IPS-18a (cell line): ENCODE results near the gene TMEM41A.

Experiments
- H3K27ac ChIP-seq: one replicate; pipeline ENCODE4 v1.5.1; 2013; ENCODE audit warnings: low read length
- H3K27me3 ChIP-seq: one replicate; pipeline ENCODE4 v1.6.1; 2013; ENCODE audit warnings: mild to moderate bottlenecking, low read length; ENCODE audit not compliant: control insufficient read depth, insufficient read depth
- H3K36me3 ChIP-seq: one replicate; pipeline ENCODE4 v1.6.1; 2013; ENCODE audit warnings: low read depth, low read length; ENCODE audit not compliant: control insufficient read depth
- H3K4me1 ChIP-seq: one replicate; pipeline ENCODE4 v1.6.1; 2013; ENCODE audit warnings: low read depth, low read length; ENCODE audit not compliant: control insufficient read depth
- H3K4me3 ChIP-seq: one replicate; pipeline ENCODE4 v1.5.1; 2013; ENCODE audit warnings: low read length
- H3K9ac ChIP-seq: one replicate; pipeline ENCODE4 v1.6.1; 2013; ENCODE audit warnings: mild to moderate bottlenecking, low read length, moderate library complexity
- H3K9me3 ChIP-seq: one replicate; pipeline ENCODE4 v1.6.1; 2013; ENCODE audit warnings: low read depth, low read length; ENCODE audit not compliant: control insufficient read depth

Gene TMEM41A

GRCh38 chr3:185498503-185499396 is at the start of gene TMEM41A:
Gene TMEM41A, minus strand, starts transcription at chr3:185499035. Its CDS starts 74 bp downstream, at chr3:185498961.
- peak within 1 kb of the TSS; percentile 85 for H3K9ac ChIP-seq

DNA sequence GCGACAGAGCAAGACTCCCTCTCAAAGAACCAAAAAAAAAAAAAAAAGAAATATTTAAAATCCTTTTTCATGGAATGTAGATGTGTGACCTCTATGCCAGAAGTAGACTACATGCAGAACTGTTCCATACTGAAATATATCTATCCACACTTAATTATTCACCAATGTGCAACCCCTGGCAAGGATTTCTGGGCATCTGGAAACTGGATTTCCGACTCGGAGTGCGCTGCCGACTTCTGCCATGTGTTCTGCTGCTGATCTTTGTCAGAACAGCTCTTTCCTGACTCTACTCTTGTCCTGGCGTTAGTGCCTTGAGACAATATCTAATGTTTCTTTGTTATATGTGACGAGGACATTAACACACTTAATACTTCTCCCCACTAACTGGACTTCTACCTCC is 41.9 kb upstream of the TMEM41A start:
- H3K4me3 ChIP-seq, result no peak overlapping the region
- H3K27me3 ChIP-seq, result no peaks in the 10 kb centered on the region
- H3K9ac ChIP-seq, result no peak overlapping the region

More at GRCh38 chr3:185498503-185499396, at the start of gene TMEM41A:
- no peaks in the 10 kb centered on the region for H3K4me1 ChIP-seq
- peak within 1 kb of the TSS; percentile 93 for H3K4me3 ChIP-seq
- peaks cover 15% of the 10 kb centered on the region for H3K36me3 ChIP-seq
- peak within 1 kb of the TSS; percentile 48 for H3K27ac ChIP-seq
- peaks cover 6% of the 10 kb centered on the region for H3K27me3 ChIP-seq
- H3K9me3 ChIP-seq, result no peaks in the 10 kb centered on the region

GRCh38 chr3:185539934-185540333 is 41.1 kb upstream of the TMEM41A start:
- no peaks in the 10 kb centered on the region for H3K9me3 ChIP-seq

More for the DNA sequence above, 41.9 kb upstream of the TMEM41A start:
- no peaks in the 10 kb centered on the region for H3K9me3 ChIP-seq
- H3K4me1 ChIP-seq, result no peaks in the 10 kb centered on the region
- no peak overlapping the region for H3K27ac ChIP-seq
- no peaks in the 10 kb centered on the region for H3K36me3 ChIP-seq

GRCh38 chr3:185537369-185537970 is 38.6 kb upstream of the TMEM41A start:
- Histone ChIP-seq H3K9ac (no peak overlapping the region), H3K27ac (no peak overlapping the region), H3K36me3 (no peaks in the 10 kb centered on the region), H3K9me3 (no peaks in the 10 kb centered on the region), H3K27me3 (no peaks in the 10 kb centered on the region), H3K4me1 (no peaks in the 10 kb centered on the region), H3K4me3 (no peak overlapping the region)

More at GRCh38 chr3:185539934-185540333, 41.1 kb upstream of the TMEM41A start:
- Histone ChIP-seq H3K4me3 (no peak overlapping the region), H3K4me1 (no peaks in the 10 kb centered on the region), H3K36me3 (no peaks in the 10 kb centered on the region), H3K9ac (no peak overlapping the region), H3K27ac (no peak overlapping the region), H3K27me3 (no peaks in the 10 kb centered on the region)

GRCh38 chr3:185534511-185534910 is 35.7 kb upstream of the TMEM41A start:
- Histone ChIP-seq H3K4me1 (no peaks in the 10 kb centered on the region), H3K4me3 (no peak overlapping the region), H3K27ac (no peak overlapping the region), H3K27me3 (no peaks in the 10 kb centered on the region), H3K9me3 (no peaks in the 10 kb centered on the region), H3K36me3 (no peaks in the 10 kb centered on the region), H3K9ac (no peak overlapping the region)

- no peak overlapping the region for H3K9ac ChIP-seq
- H3K4me1 ChIP-seq, result no peaks in the 10 kb centered on the region
- H3K9me3 ChIP-seq, result no peaks in the 10 kb centered on the region
- H3K36me3 ChIP-seq, result no peaks in the 10 kb centered on the region
- no peaks in the 10 kb centered on the region for H3K27me3 ChIP-seq
- H3K27ac ChIP-seq, result no peak overlapping the region
- no peak overlapping the region for H3K4me3 ChIP-seq
Measured at GRCh38 chr3:185532901-185533300, 34.1 kb upstream of the TMEM41A start.

DNA sequence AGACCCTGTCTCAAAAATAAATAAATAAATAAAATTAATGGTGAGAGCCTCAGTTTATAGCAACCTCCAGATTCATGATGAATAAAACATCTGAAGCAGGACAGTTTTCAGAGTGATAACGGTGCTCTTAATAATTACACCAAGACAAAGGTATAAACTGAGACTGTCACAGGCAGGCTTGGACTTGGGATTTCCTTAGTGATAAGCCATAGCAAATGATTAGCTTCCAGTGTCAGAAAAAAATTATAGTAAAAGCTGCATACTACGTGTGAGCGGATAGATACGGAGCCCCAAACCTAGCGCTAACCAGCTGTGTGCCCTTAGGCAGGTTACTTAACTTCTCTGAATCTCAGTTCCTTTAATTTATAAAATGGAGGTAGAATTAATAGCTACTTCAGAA is 32.0 kb upstream of the TMEM41A start:
- Histone ChIP-seq H3K4me1 (no peaks in the 10 kb centered on the region), H3K27ac (no peak overlapping the region), H3K9me3 (no peaks in the 10 kb centered on the region), H3K36me3 (no peaks in the 10 kb centered on the region), H3K9ac (no peak overlapping the region), H3K4me3 (no peak overlapping the region), H3K27me3 (no peaks in the 10 kb centered on the region)

DNA sequence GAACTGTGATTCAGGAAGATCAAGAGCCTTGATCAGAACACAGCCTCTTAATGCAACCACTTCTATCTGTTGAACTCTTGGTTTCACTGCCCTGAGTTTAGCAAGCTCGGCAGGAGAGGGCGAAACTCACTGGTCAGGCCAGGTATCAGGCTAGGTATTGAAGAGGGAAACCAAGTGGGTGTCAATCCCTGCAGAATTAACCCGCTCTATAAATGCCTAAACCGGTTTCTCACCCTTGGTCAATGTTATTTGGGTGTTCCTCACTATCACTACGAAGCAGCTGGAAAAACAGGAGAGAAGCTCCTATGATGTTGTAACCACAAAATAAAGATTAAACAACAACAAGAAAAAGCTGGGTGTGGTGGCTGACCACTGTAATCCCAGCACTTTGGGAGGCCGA is 29.7 kb upstream of the TMEM41A start:
- Histone ChIP-seq H3K9me3 (no peaks in the 10 kb centered on the region), H3K36me3 (no peaks in the 10 kb centered on the region), H3K27ac (no peak overlapping the region), H3K9ac (no peak overlapping the region), H3K27me3 (no peaks in the 10 kb centered on the region), H3K4me1 (no peaks in the 10 kb centered on the region), H3K4me3 (no peak overlapping the region)

GRCh38 chr3:185527364-185527763 is 28.5 kb upstream of the TMEM41A start:
- H3K27ac ChIP-seq, result no peak overlapping the region
- H3K9ac ChIP-seq, result no peak overlapping the region
- no peak overlapping the region for H3K4me3 ChIP-seq

DNA sequence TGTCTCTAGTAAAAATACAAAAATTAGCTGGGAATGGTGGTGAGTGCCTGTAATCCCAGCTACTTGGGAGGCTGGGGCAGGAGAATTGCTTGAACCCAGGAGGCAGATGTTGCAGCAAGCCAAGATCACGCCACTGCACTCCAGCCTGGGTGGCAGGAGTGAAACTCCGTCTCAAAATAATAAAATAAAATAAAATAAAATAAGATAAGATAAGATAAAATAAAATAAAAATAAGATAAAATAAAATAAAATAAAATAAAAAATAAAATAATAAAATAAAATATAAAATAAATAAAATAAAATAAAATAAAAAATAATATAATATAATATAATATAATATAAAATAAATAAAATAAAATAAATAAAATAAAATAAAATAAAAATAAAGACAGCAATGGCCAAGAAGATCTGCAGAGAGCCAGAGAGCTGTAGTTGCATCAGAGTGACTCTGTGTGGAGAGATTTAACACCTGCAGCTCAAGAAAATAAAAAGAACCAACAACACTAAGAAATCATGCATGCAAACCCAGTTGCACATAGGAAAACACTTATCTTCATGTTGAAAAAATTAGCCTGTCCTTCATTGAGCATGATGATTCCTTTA is 27.6 kb upstream of the TMEM41A start:
- Histone ChIP-seq H3K9me3 (no peaks in the 10 kb centered on the region), H3K4me1 (no peaks in the 10 kb centered on the region), H3K9ac (no peak overlapping the region), H3K36me3 (no peaks in the 10 kb centered on the region), H3K4me3 (no peak overlapping the region), H3K27me3 (no peaks in the 10 kb centered on the region), H3K27ac (no peak overlapping the region)

More at GRCh38 chr3:185527364-185527763, 28.5 kb upstream of the TMEM41A start:
- Histone ChIP-seq H3K9me3 (no peaks in the 10 kb centered on the region), H3K27me3 (no peaks in the 10 kb centered on the region), H3K36me3 (no peaks in the 10 kb centered on the region), H3K4me1 (no peaks in the 10 kb centered on the region)

- Histone ChIP-seq H3K4me1 (no peaks in the 10 kb centered on the region), H3K27ac (no peak overlapping the region), H3K9ac (no peak overlapping the region), H3K9me3 (no peaks in the 10 kb centered on the region), H3K36me3 (no peaks in the 10 kb centered on the region), H3K4me3 (no peak overlapping the region), H3K27me3 (no peaks in the 10 kb centered on the region)
Measured at GRCh38 chr3:185521349-185522138, 22.7 kb upstream of the TMEM41A start.
